Muscle layer of colon (tissue), 2 donors: ENCODE results near the gene FBXW12.
"Not testable (repeated sequence)": the region's sequence is repeated elsewhere in the genome, so short reads cannot be mapped to it uniquely, and the experiment has no call there.

ENCODE experiments used
- H3K27ac ChIP-seq: one replicate; pipeline ENCODE4 v1.7.0; 2013; ENCODE audit warnings: low read depth, mild to moderate bottlenecking, low read length, moderate library complexity
- H3K27me3 ChIP-seq, 2 donors: one replicate each; pipeline ENCODE4 v1.7.0; 2013; ENCODE audit warnings: low read length in 2 of 2, mild to moderate bottlenecking in 2 of 2; ENCODE audit not compliant: insufficient read depth in 2 of 2, control insufficient read depth in 1 of 2
- H3K36me3 ChIP-seq: one replicate; pipeline ENCODE4 v1.7.0; 2013; ENCODE audit warnings: mild to moderate bottlenecking, low read length; ENCODE audit not compliant: insufficient read depth
- H3K4me1 ChIP-seq: one replicate; pipeline ENCODE4 v1.7.0; 2013; ENCODE audit warnings: mild to moderate bottlenecking, low read length; ENCODE audit not compliant: insufficient read depth
- H3K4me3 ChIP-seq, 2 donors: one replicate each; pipeline ENCODE4 v1.7.0; 2013; ENCODE audit warnings: low read length in 2 of 2, low read depth in 1 of 2, mild to moderate bottlenecking in 1 of 2, moderate library complexity in 1 of 2
- H3K9ac ChIP-seq: one replicate; pipeline ENCODE4 v1.7.0; 2013; ENCODE audit warnings: low read length
- H3K9me3 ChIP-seq: one replicate; pipeline ENCODE4 v1.7.0; 2013; ENCODE audit warnings: mild to moderate bottlenecking, low read length
- donor health status: abdominal sarcoma.
- donor health status: Adenocarcinoma of cecum.

FBXW12 gene

DNA sequence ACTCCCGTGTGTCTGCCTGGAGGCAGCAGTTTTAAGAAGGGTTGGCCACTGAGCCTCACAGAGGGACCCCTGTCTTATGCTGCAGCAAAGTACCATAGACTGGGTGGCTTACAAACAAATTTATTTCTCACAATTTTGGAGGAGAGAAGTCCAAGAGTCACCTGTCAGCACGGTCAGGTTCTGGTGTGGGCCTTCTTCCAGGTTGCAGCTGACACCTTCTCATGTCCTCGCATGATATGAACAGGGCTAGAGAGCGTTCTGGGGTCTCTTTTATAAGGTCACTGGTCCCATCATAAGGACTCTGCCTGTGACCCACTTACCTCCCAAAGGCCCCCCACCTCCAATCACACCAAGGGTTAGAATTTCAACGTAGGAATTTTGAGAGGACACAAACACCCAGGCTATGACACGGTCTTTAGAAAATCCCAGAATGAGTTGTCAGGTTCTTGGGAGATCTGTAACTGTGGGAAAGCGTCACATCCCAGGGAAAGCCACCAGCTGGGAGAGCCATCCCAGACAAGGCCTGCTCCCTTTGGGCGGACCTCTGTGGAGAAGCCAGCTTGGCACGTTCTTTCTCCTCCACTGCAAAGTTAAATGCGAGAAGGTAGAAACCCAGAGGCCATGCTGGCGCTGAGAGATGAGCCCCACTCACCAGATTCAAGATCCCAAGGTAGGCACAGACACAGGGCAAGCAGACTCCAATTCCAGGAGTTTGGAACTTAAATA, at the start of gene FBXW12:
TSS of gene FBXW12 (plus strand) at position 569 of the 726 bp plus-strand sequence. CDS start 549 bp downstream, outside the sequence.
- Histone ChIP-seq H3K27me3 (no peaks in the 10 kb centered on the region), H3K4me1 (no peaks in the 10 kb centered on the region), H3K9ac (no peak within 1 kb of the TSS), H3K36me3 (no peaks in the 10 kb centered on the region), H3K9me3 (no peaks in the 10 kb centered on the region), H3K4me3 (no peak within 1 kb of the TSS), H3K27ac (no peak within 1 kb of the TSS)

DNA sequence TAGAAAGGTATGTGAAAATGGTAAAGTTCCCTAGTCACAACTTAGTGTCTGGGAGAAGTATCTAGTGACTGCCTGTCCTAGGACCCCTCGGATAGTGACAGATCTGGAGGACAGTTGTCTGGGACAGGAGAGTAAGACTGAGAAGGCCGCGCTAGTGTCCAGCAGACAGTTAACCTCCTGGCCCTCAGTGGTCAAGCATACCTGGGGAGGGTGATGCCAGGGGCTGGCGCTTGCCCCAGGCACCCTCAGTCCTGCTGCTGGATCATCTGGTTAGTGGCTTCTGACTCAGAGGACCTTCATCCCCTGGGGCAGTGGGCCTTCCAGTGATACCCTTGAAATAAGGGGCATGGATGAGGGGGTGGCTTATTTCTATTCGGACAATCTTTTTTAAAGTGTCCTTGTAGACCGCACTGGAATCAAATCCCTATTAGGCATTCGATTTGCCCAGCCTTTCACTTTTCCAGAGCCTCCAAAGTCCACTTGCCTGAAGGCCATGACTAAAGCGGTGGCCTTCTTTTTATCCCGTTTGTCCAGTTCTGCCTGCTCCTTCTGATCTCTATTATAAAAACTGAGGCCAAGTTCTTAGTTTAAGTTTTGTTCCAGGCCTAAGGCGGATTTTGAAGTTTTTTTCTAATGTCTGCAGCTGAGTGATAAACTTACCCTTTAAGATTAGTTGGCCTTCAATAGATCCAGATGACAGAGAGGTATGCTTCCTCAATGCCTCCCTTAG, 40.1 kb upstream of the FBXW12 start:
- not testable (repeated sequence) for H3K36me3 ChIP-seq, H3K4me1 ChIP-seq, H3K27me3 ChIP-seq, H3K9me3 ChIP-seq, H3K27ac ChIP-seq, H3K9ac ChIP-seq, H3K4me3 ChIP-seq

GRCh38 chr3:48333346-48334245, 38.4 kb upstream of the FBXW12 start, which contains the start of gene SPINK8:
Gene SPINK8, minus strand, starts transcription at chr3:48333661. Its CDS starts 5,320 bp downstream, at chr3:48328341.
- H3K4me3 ChIP-seq, H3K4me1 ChIP-seq, H3K9ac ChIP-seq, H3K9me3 ChIP-seq, H3K27me3 ChIP-seq, H3K36me3 ChIP-seq, H3K27ac ChIP-seq: not testable (repeated sequence)

DNA sequence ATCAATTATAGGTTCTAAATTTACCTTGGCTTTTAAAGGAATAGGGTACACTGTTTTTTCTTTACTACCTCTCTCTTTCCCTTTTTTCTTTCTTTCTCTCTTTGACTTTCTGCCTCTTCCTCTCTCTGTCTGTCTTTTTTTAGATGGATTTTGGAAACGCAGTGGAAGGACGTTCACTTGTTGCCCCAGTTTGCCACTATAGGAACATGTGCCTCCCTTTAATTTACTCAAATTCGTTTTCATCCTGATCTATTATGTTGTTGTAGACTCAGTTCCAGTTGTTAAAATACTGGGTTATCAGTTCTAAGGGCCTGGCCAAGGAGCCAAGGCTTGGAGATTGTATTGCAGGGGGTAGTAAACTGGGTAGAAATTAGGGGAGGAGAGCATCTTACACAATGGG, 37.4 kb upstream of the FBXW12 start:
- Histone ChIP-seq H3K4me3 (no peak overlapping the region), H3K9me3 (no peaks in the 10 kb centered on the region), H3K36me3 (no peaks in the 10 kb centered on the region), H3K9ac (no peak overlapping the region), H3K27me3 (no peaks in the 10 kb centered on the region), H3K4me1 (no peaks in the 10 kb centered on the region), H3K27ac (no peak overlapping the region)

GRCh38 chr3:48335286-48335685, 36.7 kb upstream of the FBXW12 start:
- H3K9me3 ChIP-seq, H3K27ac ChIP-seq, H3K9ac ChIP-seq, H3K4me1 ChIP-seq, H3K4me3 ChIP-seq, H3K27me3 ChIP-seq, H3K36me3 ChIP-seq: not testable (repeated sequence)

GRCh38 chr3:48337536-48337935, 34.5 kb upstream of the FBXW12 start:
- H3K4me1 ChIP-seq, H3K4me3 ChIP-seq, H3K27me3 ChIP-seq, H3K36me3 ChIP-seq, H3K9ac ChIP-seq, H3K9me3 ChIP-seq, H3K27ac ChIP-seq: not testable (repeated sequence)

- Histone ChIP-seq H3K4me1 (no peaks in the 10 kb centered on the region), H3K27ac (no peak overlapping the region), H3K9me3 (no peaks in the 10 kb centered on the region), H3K9ac (no peak overlapping the region), H3K4me3 (no peak overlapping the region), H3K27me3 (no peaks in the 10 kb centered on the region), H3K36me3 (no peaks in the 10 kb centered on the region)
Measured at GRCh38 chr3:48338635-48339034, 33.4 kb upstream of the FBXW12 start.

- Histone ChIP-seq H3K27me3 (no peaks in the 10 kb centered on the region), H3K4me3 (no peak overlapping the region)
Measured at GRCh38 chr3:48343432-48343831, 28.6 kb upstream of the FBXW12 start.

DNA sequence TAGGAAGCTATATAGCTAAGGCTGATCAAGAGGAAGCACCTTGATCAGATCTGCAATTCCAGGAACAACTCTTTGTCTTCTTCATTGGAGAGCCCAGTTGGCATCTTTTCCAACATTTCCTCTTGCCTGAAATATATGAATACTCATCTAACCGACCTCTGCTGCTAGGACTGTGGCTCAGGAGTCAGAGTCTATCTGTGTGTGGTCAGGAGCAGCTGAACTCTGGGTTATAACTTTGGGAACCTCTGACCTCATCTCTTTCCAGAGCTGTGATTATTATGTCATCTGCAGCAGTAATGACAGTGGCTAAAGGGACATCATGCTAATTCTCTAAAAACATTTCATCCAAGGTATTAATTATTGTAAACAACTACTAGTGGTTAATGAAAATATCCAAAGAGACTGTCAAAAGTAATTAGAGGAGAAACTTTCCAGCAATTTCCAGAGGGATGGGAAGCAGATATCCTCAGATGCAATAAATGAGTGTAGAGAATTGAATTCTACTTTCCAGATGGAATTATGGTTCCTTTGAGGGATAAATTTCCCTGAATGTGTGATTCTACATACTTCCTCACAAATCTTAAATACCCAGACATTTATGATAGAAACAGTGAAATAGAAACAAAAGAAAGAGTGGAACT, 27.0 kb upstream of the FBXW12 start:
- Histone ChIP-seq H3K9ac (no peak overlapping the region), H3K27ac (no peak overlapping the region), H3K4me1 (no peaks in the 10 kb centered on the region), H3K36me3 (no peaks in the 10 kb centered on the region), H3K9me3 (no peaks in the 10 kb centered on the region), H3K27me3 (no peaks in the 10 kb centered on the region), H3K4me3 (no peak overlapping the region)

More at GRCh38 chr3:48343432-48343831, 28.6 kb upstream of the FBXW12 start:
- no peaks in the 10 kb centered on the region for H3K36me3 ChIP-seq
- no peaks in the 10 kb centered on the region for H3K9me3 ChIP-seq
- no peak overlapping the region for H3K9ac ChIP-seq
- no peaks in the 10 kb centered on the region for H3K4me1 ChIP-seq
- H3K27ac ChIP-seq: no peak overlapping the region

GRCh38 chr3:48345946-48346572, 26.0 kb upstream of the FBXW12 start:
- H3K9ac ChIP-seq: no peak overlapping the region
- no peaks in the 10 kb centered on the region for H3K27me3 ChIP-seq
- no peaks in the 10 kb centered on the region for H3K36me3 ChIP-seq
- H3K9me3 ChIP-seq: no peaks in the 10 kb centered on the region
- no peak overlapping the region for H3K27ac ChIP-seq
- H3K4me3 ChIP-seq: no peak overlapping the region
- no peaks in the 10 kb centered on the region for H3K4me1 ChIP-seq
